Type B pancreatic cell (in vitro differentiated cells): ENCODE results near the gene PGAM2. TPM values are rescaled to one million over a fixed set of nuclear protein-coding genes. Genes with fewer than 3 reads are reported as not detected.

Experiments used
- DNase-seq: peaks from one replicate; pipeline ENCODE4 v3.0.0; 2021; ENCODE audit warnings: mixed read lengths; ENCODE audit not compliant: unreplicated experiment; ENCODE audit errors: extremely low spot score
- H3K27ac Mint-ChIP-seq: 2 replicates; pipeline ENCODE4 v1.8.0; 2021; ENCODE audit warnings: mild to moderate bottlenecking, mixed read lengths
- H3K27me3 Mint-ChIP-seq: 2 replicates; pipeline ENCODE4 v1.8.0; 2021; ENCODE audit warnings: mixed read lengths
- H3K36me3 Mint-ChIP-seq: 2 replicates; pipeline ENCODE4 v1.8.0; 2021; ENCODE audit warnings: mixed read lengths
- H3K4me1 Mint-ChIP-seq: one replicate; pipeline ENCODE4 v1.8.0; 2021; ENCODE audit warnings: mixed read lengths; ENCODE audit not compliant: unreplicated experiment
- H3K4me3 Mint-ChIP-seq: 2 replicates; pipeline ENCODE4 v1.8.0; 2021; ENCODE audit warnings: mild to moderate bottlenecking, mixed read lengths
- H3K9me3 Mint-ChIP-seq: 2 replicates; pipeline ENCODE4 v1.8.0; 2021; ENCODE audit warnings: mixed read lengths
- total RNA-seq: library from RNA; stranded (reverse); gene quantifications from 2 replicates; pipeline ENCODE4 v1.2.1, GENCODE V29; 2021; ENCODE audit warnings: low replicate concordance
- TF ChIP-seq, protein P1 (sequence below): fragments of 200-600 bp; sonication (generic); conservative IDR thresholded peaks from 2 replicates; pipeline ENCODE4 v1.5.0; 2021; ENCODE audit warnings: antibody characterized with exemption, mild to moderate bottlenecking

Gene PGAM2
- total RNA-seq, 1 donor from 2014 or later = 0.72 TPM

GRCh38 chr7:44086627-44087026, 21.3 kb upstream of the PGAM2 start:
- H3K9me3 Mint-ChIP-seq = no peaks in the 10 kb centered on the region
- no peaks in the 10 kb centered on the region for H3K36me3 Mint-ChIP-seq
- H3K4me1 Mint-ChIP-seq = peaks cover 4% of the 10 kb centered on the region
- TF ChIP-seq, protein P1, sequence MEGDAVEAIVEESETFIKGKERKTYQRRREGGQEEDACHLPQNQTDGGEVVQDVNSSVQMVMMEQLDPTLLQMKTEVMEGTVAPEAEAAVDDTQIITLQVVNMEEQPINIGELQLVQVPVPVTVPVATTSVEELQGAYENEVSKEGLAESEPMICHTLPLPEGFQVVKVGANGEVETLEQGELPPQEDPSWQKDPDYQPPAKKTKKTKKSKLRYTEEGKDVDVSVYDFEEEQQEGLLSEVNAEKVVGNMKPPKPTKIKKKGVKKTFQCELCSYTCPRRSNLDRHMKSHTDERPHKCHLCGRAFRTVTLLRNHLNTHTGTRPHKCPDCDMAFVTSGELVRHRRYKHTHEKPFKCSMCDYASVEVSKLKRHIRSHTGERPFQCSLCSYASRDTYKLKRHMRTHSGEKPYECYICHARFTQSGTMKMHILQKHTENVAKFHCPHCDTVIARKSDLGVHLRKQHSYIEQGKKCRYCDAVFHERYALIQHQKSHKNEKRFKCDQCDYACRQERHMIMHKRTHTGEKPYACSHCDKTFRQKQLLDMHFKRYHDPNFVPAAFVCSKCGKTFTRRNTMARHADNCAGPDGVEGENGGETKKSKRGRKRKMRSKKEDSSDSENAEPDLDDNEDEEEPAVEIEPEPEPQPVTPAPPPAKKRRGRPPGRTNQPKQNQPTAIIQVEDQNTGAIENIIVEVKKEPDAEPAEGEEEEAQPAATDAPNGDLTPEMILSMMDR = no peak
- no peak overlapping the region for H3K4me3 Mint-ChIP-seq
- no peak overlapping the region for H3K27ac Mint-ChIP-seq
- H3K27me3 Mint-ChIP-seq = no peaks in the 10 kb centered on the region
- DNase-seq = no peak

GRCh38 chr7:44085546-44085945, 20.2 kb upstream of the PGAM2 start:
- H3K36me3 Mint-ChIP-seq = no peaks in the 10 kb centered on the region
- DNase-seq = no peak
- H3K9me3 Mint-ChIP-seq = no peaks in the 10 kb centered on the region
- H3K4me3 Mint-ChIP-seq = no peak overlapping the region
- no peak overlapping the region for H3K27ac Mint-ChIP-seq
- no peaks in the 10 kb centered on the region for H3K27me3 Mint-ChIP-seq
- TF ChIP-seq, protein P1 = no peak
- peaks cover 11% of the 10 kb centered on the region for H3K4me1 Mint-ChIP-seq

DNA sequence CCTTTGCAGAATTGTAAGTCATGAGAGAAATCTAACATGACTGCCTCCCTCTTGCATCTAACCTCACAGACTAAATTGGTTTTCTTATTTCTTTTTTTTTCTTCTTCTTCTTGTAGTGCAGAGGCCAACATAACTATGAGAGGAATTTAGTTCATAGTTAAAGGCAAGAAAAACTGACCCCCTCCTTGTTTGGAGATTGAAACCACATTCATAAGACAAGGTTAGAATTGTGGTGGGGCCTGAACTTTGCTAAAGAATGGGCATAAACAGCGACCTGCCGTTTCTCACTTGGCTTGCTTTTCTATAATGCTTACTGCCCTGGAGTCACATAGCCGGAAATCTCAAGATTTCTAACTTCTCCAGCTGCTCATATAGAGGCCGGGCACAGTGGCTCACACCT, 19.3 kb upstream of the PGAM2 start:
- Mint-ChIP-seq H3K4me1 (peaks cover 11% of the 10 kb centered on the region), H3K4me3 (peak overlapping the region; percentile 83), H3K27ac (no peak overlapping the region), H3K27me3 (no peaks in the 10 kb centered on the region), H3K9me3 (no peaks in the 10 kb centered on the region), H3K36me3 (no peaks in the 10 kb centered on the region)
- TF ChIP-seq, protein P1 = no peak
- no peak for DNase-seq

GRCh38 chr7:44083796-44084195, 18.4 kb upstream of the PGAM2 start:
- no peaks in the 10 kb centered on the region for H3K9me3 Mint-ChIP-seq
- no peaks in the 10 kb centered on the region for H3K36me3 Mint-ChIP-seq
- peak overlapping the region; percentile 83 for H3K4me3 Mint-ChIP-seq
- H3K27me3 Mint-ChIP-seq = no peaks in the 10 kb centered on the region
- H3K4me1 Mint-ChIP-seq = peaks cover 11% of the 10 kb centered on the region
- no peak overlapping the region for H3K27ac Mint-ChIP-seq
- TF ChIP-seq, protein P1 = no peak
- DNase-seq = no peak

GRCh38 chr7:44082541-44083207, 17.3 kb upstream of the PGAM2 start:
- peak overlapping the region; percentile 91 for H3K4me3 Mint-ChIP-seq
- H3K27me3 Mint-ChIP-seq = no peaks in the 10 kb centered on the region
- H3K9me3 Mint-ChIP-seq = no peaks in the 10 kb centered on the region
- TF ChIP-seq, protein P1 = no peak
- H3K36me3 Mint-ChIP-seq = no peaks in the 10 kb centered on the region
- DNase-seq = peak; percentile 97
- H3K4me1 Mint-ChIP-seq = peaks cover 10% of the 10 kb centered on the region
- peak overlapping the region; percentile 73 for H3K27ac Mint-ChIP-seq
